HG03097 (cell line): ENCODE data around the gene SLC9C1.

Experiments used
- ATAC-seq: cut with Tn5 transposase; IDR thresholded peaks from one replicate; pipeline ENCODE4 v1.9.1; 2021; ENCODE audit not compliant: unreplicated experiment, low FRiP score

SLC9C1 gene

GRCh38 chr3:112116748-112117186 lies 177.2 kb downstream of the SLC9C1 start:
- ATAC-seq: no peak

- no peak for ATAC-seq
Measured at GRCh38 chr3:112115806-112116383, 178.1 kb downstream of the SLC9C1 start.

- peak; percentile 35 for ATAC-seq
Measured at GRCh38 chr3:112115161-112115739, 178.8 kb downstream of the SLC9C1 start.

- no peak for ATAC-seq
Measured at GRCh38 chr3:112114576-112115160, 179.3 kb downstream of the SLC9C1 start.

DNA sequence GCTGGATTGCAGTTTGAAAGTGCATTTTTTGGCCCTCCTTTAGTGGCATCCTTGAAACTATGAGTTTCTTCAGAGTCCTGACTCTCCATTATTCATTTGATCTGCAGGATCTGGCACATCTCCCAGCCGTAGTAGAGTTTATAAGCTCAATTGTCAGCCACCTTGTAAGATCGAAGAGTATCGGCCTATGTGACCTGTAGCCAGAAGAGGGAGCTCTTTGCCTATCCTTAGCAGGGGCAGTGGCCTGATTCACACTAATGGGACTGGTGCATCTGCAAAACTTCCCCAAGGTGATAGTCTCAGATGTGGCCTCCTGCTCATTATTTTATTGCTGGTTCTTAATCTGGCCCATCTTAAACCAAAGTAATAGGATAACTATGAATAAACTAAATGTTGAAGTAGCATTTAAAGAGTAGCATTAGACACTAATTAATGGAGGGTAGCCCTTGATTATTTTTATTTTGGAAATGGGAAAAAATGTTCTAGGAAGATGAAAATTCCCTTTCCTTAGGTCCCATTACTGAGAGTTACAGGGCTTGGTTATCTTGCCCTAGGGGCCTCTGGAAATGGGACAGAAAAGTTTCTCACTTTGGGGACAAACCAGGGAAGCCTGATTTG lies 182.1 kb downstream of the SLC9C1 start:
- peak; percentile 54 for ATAC-seq

DNA sequence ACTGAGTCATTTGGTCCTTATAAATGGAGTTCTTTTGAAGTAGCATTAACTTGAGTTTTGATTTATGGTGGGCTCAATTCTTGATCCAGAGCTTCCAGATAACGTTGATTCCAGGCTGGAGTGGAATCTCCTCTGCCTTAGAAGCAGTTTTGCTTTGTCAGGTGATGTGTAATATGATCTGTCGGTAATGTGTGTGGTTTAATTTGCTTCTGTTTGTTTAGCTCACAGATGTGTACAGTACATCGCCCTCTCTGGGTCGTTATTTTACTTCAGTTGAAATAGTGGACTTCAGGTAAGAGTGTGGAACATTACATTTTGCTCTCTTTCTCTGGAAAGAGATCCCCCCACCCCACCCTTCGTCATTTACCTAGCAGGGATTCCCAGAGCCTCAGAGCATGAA lies 184.7 kb downstream of the SLC9C1 start:
- no peak for ATAC-seq

DNA sequence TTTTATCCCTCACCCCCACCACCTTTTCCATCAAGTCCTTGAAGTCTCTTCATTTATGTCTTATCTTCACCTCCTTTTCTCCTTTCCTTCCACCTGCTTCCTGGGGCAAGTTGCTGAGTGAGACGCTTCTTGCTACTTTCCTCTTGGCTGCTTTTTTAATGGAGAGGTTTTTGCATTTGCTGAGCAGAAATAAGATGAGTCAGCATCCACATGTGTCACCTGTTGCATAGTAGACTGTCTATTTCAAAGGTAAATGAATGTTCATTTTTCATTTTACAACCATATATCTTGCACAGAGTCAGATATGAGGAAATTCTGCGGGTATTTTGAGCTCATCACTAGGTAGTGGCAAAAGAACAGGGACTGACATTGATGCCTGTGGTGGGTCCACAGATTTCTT lies 189.2 kb downstream of the SLC9C1 start:
- ATAC-seq: no peak

- no peak for ATAC-seq
Measured at GRCh38 chr3:112101916-112102315, 192.1 kb downstream of the SLC9C1 start.

DNA sequence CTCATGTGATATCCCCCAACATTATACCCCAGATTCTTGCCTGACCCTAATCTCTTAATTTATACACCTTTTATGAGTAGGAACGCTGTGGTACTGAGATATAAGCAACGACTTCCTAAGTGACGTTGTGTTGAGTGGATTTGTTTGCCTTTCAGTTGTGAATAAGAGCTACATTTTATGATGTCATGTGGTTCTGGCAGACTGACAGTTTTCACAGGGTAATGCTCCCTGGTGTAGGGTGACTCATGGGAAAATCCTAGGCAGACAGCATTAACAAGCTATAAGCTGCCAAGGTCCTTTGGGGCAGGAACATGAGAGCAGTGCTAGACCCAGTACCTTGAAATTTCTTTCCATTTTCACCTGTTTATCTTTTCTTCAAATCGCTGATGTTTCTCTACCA lies 196.6 kb downstream of the SLC9C1 start:
- no peak for ATAC-seq

DNA sequence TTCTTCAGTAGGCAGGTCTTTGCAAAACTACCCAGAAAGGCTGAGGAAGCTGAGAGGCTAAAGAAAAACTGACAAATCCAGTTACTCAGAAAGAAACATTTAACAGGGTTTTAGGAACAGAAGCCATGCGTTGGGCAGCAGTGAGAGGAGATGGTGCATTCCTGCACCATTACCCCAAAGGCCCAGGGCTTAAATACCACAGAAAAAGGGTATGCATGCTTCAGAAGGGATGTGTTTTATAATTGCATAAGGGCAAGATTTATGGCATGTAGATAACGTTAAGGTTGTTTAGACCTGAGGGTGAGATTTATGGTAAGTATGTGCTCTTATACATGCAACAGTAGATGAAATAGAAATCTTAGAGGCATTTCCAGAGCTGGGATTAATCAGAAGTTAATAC lies 197.8 kb downstream of the SLC9C1 start:
- ATAC-seq: no peak

- ATAC-seq: no peak
Measured at GRCh38 chr3:112095731-112096130, 198.3 kb downstream of the SLC9C1 start.

GRCh38 chr3:112093180-112093522 lies 200.9 kb downstream of the SLC9C1 start:
- no peak for ATAC-seq

GRCh38 chr3:112092496-112093179 lies 201.4 kb downstream of the SLC9C1 start:
- ATAC-seq: peak; percentile 49

GRCh38 chr3:112090887-112091586 lies 203.0 kb downstream of the SLC9C1 start:
- no peak for ATAC-seq
